CD14-positive monocyte (primary cell): ENCODE results near the gene ACIN1. TPM values are rescaled to one million over a fixed set of nuclear protein-coding genes. Genes with fewer than 3 reads are reported as not detected.

Source experiments
- DNase-seq, 3 donors: peaks; one replicate each; pipeline ENCODE4 v3.0.0-alpha.2; 2011 to 2022
- H2AFZ ChIP-seq: 2 replicates; pipeline ENCODE4 v1.6.0; 2012; ENCODE audit warnings: mild to moderate bottlenecking, low read depth, low read length, inconsistent platforms; ENCODE audit not compliant: insufficient read depth, poor library complexity, severe bottlenecking
- H3K27ac ChIP-seq, 2 donors: 1 replicate in 1 of 2; 2 replicates in 1 of 2; pipeline ENCODE4 v1.5.1; 2012 to 2013; ENCODE audit warnings: low read length in 2 of 2, control low read depth in 1 of 2, inconsistent platforms in 1 of 2, low read depth in 1 of 2, mild to moderate bottlenecking in 1 of 2
- H3K27me3 ChIP-seq, 2 donors: one replicate each; pipeline versions ENCODE4 v1.6.0 to v1.6.1; 2011 to 2013; ENCODE audit warnings: low read length in 2 of 2; ENCODE audit not compliant: control insufficient read depth in 2 of 2, insufficient read depth in 2 of 2
- H3K36me3 ChIP-seq, 2 donors: replicated peaks in 1 of 2; 1 replicate in 1 of 2; 2 replicates in 1 of 2; pipeline versions ENCODE4 v1.5.1 to v1.6.1; 2012 to 2013; ENCODE audit warnings: low read length in 2 of 2, control low read depth in 1 of 2, inconsistent platforms in 1 of 2, mild to moderate bottlenecking in 1 of 2; ENCODE audit not compliant: insufficient read depth in 2 of 2, control insufficient read depth in 1 of 2
- H3K4me1 ChIP-seq, 2 donors: 1 replicate in 1 of 2; 2 replicates in 1 of 2; pipeline versions ENCODE4 v1.5.1 to v1.6.1; 2012 to 2013; ENCODE audit warnings: low read length in 2 of 2, control low read depth in 1 of 2, inconsistent platforms in 1 of 2, mild to moderate bottlenecking in 1 of 2, moderate library complexity in 1 of 2; ENCODE audit not compliant: insufficient read depth in 2 of 2, control insufficient read depth in 1 of 2
- H3K4me2 ChIP-seq: replicated peaks from 2 replicates; pipeline ENCODE3; 2012; ENCODE audit warnings: low read length, moderate library complexity, mild to moderate bottlenecking; ENCODE audit not compliant: poor library complexity, severe bottlenecking; ENCODE audit errors: extremely low read depth
- H3K4me3 ChIP-seq, 3 experiments: fragments of 200-600 bp in 1 of 3; sonication (generic) in 1 of 3; replicated peaks in 1 of 3; 1 replicate in 2 of 3; 2 replicates in 1 of 3; pipeline ENCODE4 v1.5.1; 2011 to 2013; ENCODE audit warnings: low read length in 3 of 3, mild to moderate bottlenecking in 3 of 3, control low read depth in 2 of 3, low read depth in 2 of 3, inconsistent platforms in 1 of 3, moderate library complexity in 1 of 3
- H3K79me2 ChIP-seq: 2 replicates; pipeline ENCODE4 v1.6.0; 2012; ENCODE audit warnings: mild to moderate bottlenecking, control low read depth, inconsistent platforms, low read length, moderate library complexity; ENCODE audit not compliant: insufficient read depth
- H3K9ac ChIP-seq: 2 replicates; pipeline ENCODE4 v1.6.0; 2017; ENCODE audit warnings: low read length, mild to moderate bottlenecking; ENCODE audit not compliant: insufficient read depth, poor library complexity, severe bottlenecking
- H3K9me3 ChIP-seq, 2 donors: replicated peaks in 1 of 2; 1 replicate in 1 of 2; 2 replicates in 1 of 2; pipeline versions ENCODE4 v1.5.1 to v1.6.1; 2012 to 2013; ENCODE audit warnings: low read length in 2 of 2, control low read depth in 1 of 2; ENCODE audit not compliant: control insufficient read depth in 1 of 2, insufficient read depth in 1 of 2
- H4K20me1 ChIP-seq: 2 replicates; pipeline ENCODE4 v1.6.0; 2012; ENCODE audit warnings: mild to moderate bottlenecking, low read length, control low read depth, moderate library complexity; ENCODE audit not compliant: insufficient read depth
- H3K27ac Mint-ChIP-seq, 7 donors: one replicate each; pipeline ENCODE4 v1.8.0; 2020; ENCODE audit warnings: mild to moderate bottlenecking in 7 of 7, mixed read lengths in 7 of 7, moderate library complexity in 6 of 7, inconsistent platforms in 2 of 7
- H3K27me3 Mint-ChIP-seq, 3 donors: one replicate each; pipeline ENCODE4 v1.8.0; 2021 to 2022; ENCODE audit warnings: low read depth in 3 of 3, mild to moderate bottlenecking in 3 of 3, mixed read lengths in 3 of 3, moderate library complexity in 3 of 3, inconsistent platforms in 1 of 3
- H3K36me3 Mint-ChIP-seq, 2 donors: one replicate each; pipeline ENCODE4 v1.8.0; 2020; ENCODE audit warnings: mixed read lengths in 2 of 2, inconsistent platforms in 1 of 2, mild to moderate bottlenecking in 1 of 2
- H3K4me1 Mint-ChIP-seq: one replicate; pipeline ENCODE4 v1.8.0; 2020; ENCODE audit warnings: mild to moderate bottlenecking, mixed read lengths
- H3K4me3 Mint-ChIP-seq, 2 donors: one replicate each; pipeline ENCODE4 v1.8.0; 2020; ENCODE audit warnings: mild to moderate bottlenecking in 2 of 2, mixed read lengths in 2 of 2, moderate library complexity in 1 of 2
- H3K9me3 Mint-ChIP-seq, 7 donors: one replicate each; pipeline ENCODE4 v1.8.0; 2020 to 2022; ENCODE audit warnings: mixed read lengths in 7 of 7, mild to moderate bottlenecking in 6 of 7, moderate library complexity in 6 of 7, inconsistent platforms in 2 of 7
- WGBS: methylation state at CpG from one replicate; pipeline ENCODE4 v1.1.5; 2013; ENCODE audit warnings: missing lambda C conversion rate; ENCODE audit not compliant: insufficient coverage; 5-methylcytosine and 5-hydroxymethylcytosine counted together
- intact Hi-C, 2 donors: fragments of 100-400 bp; cut with micrococcal nuclease; formaldehyde crosslinking; loops; one replicate each; pipeline versions ENCODE4 v1.15.0 to v1.15.1; 2023
- polyA plus RNA-seq, 3 donors: library from polyadenylated mRNA; depleted of rRNA in 1 of 3; unstranded in 2 of 3; stranded (reverse) in 1 of 3; fragments of 300-500 nt in 2 of 3; fragments of >200 nt in 1 of 3; fragmentation: Illumina TruSeq in 2 of 3; gene quantifications; 1 replicate in 2 of 3; 2 replicates in 1 of 3; pipeline ENCODE4 v1.2.3, GENCODE V29; 2012 to 2021
- TF ChIP-seq, protein P1 (sequence below): fragments of 200-600 bp; IDR thresholded peaks from one replicate; pipeline ENCODE4 v1.8.0; 2022; ENCODE audit warnings: antibody characterized with exemption, mild to moderate bottlenecking

ACIN1 gene
- polyA plus RNA-seq, 3 donors, result 2.8 to 159 (median 5.4) TPM

GRCh38 chr14:23114120-23114458 lies 19.2 kb upstream of the ACIN1 start:
- peaks cover 0 to 4% (median 0%) of the 10 kb centered on the region in 3 donors for H3K27me3 Mint-ChIP-seq
- Histone ChIP-seq H2AFZ (peak overlapping the region; percentile 43), H3K9ac (no peak overlapping the region), H3K4me3 (peak overlapping the region in 1 of 3 experiments; percentile 10), H3K27me3 (no peaks in the 10 kb centered on the region), H3K27ac (no peak overlapping the region), H3K79me2 (peaks cover 29% of the 10 kb centered on the region), H3K36me3 (no peaks in the 10 kb centered on the region), H3K4me2 (peak overlapping the region; percentile 38), H3K9me3 (no peaks in the 10 kb centered on the region), H4K20me1 (no peaks in the 10 kb centered on the region), H3K4me1 (peaks cover 55 to 76% of the 10 kb centered on the region in 2 donors)
- 100% methylated on average over 2 of the region's 5 CpGs for WGBS
- peak overlapping the region in 2 of 7 donors; percentile 33 to 41 for H3K27ac Mint-ChIP-seq
- no peak for DNase-seq
- peaks cover 58% of the 10 kb centered on the region for H3K4me1 Mint-ChIP-seq
- H3K36me3 Mint-ChIP-seq, result peaks cover 0 to 6% of the 10 kb centered on the region in 2 donors
- intact Hi-C loops, result loop anchor here in 1 of 2 donors (5.0 kb wide), 1 partner anchor 37 kb away; no protein-coding TSS in a partner anchor
- TF ChIP-seq, protein P1, sequence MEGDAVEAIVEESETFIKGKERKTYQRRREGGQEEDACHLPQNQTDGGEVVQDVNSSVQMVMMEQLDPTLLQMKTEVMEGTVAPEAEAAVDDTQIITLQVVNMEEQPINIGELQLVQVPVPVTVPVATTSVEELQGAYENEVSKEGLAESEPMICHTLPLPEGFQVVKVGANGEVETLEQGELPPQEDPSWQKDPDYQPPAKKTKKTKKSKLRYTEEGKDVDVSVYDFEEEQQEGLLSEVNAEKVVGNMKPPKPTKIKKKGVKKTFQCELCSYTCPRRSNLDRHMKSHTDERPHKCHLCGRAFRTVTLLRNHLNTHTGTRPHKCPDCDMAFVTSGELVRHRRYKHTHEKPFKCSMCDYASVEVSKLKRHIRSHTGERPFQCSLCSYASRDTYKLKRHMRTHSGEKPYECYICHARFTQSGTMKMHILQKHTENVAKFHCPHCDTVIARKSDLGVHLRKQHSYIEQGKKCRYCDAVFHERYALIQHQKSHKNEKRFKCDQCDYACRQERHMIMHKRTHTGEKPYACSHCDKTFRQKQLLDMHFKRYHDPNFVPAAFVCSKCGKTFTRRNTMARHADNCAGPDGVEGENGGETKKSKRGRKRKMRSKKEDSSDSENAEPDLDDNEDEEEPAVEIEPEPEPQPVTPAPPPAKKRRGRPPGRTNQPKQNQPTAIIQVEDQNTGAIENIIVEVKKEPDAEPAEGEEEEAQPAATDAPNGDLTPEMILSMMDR, result no peak
- no peaks in the 10 kb centered on the region for H3K9me3 Mint-ChIP-seq
- no peak overlapping the region for H3K4me3 Mint-ChIP-seq

DNA sequence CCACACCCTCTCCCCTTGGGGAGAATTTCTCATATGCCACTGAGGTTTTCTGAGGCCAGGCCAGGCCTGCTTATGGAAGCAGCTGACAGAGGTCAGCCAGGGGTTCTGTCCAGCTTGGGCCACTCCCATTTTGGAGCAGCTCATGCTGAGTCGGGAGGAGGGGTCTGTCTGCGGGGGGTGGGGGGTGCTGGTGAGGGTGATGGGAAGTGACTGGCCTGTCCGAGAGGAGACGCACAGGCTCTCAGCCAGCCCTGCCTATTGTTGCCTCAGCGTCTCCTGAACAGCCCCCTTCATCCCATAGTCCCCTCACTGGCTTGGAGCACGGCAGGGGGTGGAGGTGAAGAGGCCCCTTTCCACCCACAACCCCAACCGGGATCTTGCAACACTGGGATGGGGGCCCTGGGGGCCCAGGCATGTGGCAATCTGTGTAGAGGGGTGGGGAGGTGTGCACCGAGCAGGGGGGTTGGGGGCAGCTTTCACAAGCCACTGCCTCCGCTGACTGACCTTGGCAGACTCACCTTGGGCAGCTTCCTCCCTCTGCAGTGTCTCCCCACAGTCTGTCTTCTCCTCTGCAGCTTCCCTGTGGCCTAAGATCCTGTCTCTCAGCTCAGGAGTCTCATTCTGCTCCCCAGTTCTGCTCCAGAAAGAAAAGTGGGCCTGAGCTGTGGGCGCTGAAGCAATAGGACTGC lies 18.6 kb upstream of the ACIN1 start:
- Mint-ChIP-seq H3K9me3 (no peaks in the 10 kb centered on the region), H3K27me3 (peaks cover 0 to 4% (median 0%) of the 10 kb centered on the region in 3 donors), H3K27ac (peak overlapping the region in 5 of 7 donors; percentile 33 to 63 (median 53)), H3K4me1 (peaks cover 53% of the 10 kb centered on the region), H3K36me3 (peaks cover 0 to 6% of the 10 kb centered on the region in 2 donors), H3K4me3 (peak overlapping the region; percentile 48 to 55)
- peak overlapping the region in 1 of 2 donors; percentile 13 for H3K27ac ChIP-seq
- intact Hi-C loops, result loop anchor here in 1 of 2 donors (5.0 kb wide), 1 partner anchor 36 kb away; no protein-coding TSS in a partner anchor
- 20% methylated on average over 2 of the region's 10 CpGs for WGBS
- peaks cover 24% of the 10 kb centered on the region for H3K79me2 ChIP-seq
- no peaks in the 10 kb centered on the region for H3K27me3 ChIP-seq
- no peak overlapping the region for H3K9ac ChIP-seq
- no peaks in the 10 kb centered on the region for H4K20me1 ChIP-seq
- peaks cover 50 to 70% of the 10 kb centered on the region in 2 donors for H3K4me1 ChIP-seq
- peak overlapping the region in 1 of 3 experiments; percentile 10 for H3K4me3 ChIP-seq
- DNase-seq, result no peak
- peak overlapping the region; percentile 38 for H3K4me2 ChIP-seq
- TF ChIP-seq, protein P1, result no peak
- H3K36me3 ChIP-seq, result no peaks in the 10 kb centered on the region
- H3K9me3 ChIP-seq, result no peaks in the 10 kb centered on the region
- peak overlapping the region; percentile 43 for H2AFZ ChIP-seq
